ENCODE data around the gene TICAM1. TPM values are rescaled to one million over a fixed set of nuclear protein-coding genes. Genes with fewer than 3 reads are reported as not detected.
"Not testable (repeated sequence)": the region's sequence is repeated elsewhere in the genome, so short reads cannot be mapped to it uniquely, and the experiment has no call there.

The TICAM1 gene
- total RNA-seq, 1 experiment from 2014 or later = 0.61 TPM

- Mint-ChIP-seq H3K9me3 (no peaks in the 10 kb centered on the region), H3K4me3 (no peak overlapping the region), H3K4me1 (no peaks in the 10 kb centered on the region), H3K27ac (no peak overlapping the region), H3K36me3 (peaks cover 33% of the 10 kb centered on the region), H3K27me3 (ENCODE audit: low read depth) (no peaks in the 10 kb centered on the region)
- no peak for TF ChIP-seq ZNF232 (CRISPR knock-in tag; IDR thresholded peaks at IDR 0.05)
- 0 out of 2 replicates have a peak, but pooled peaks have one; percentile 40 for TF ChIP-seq ZNF121 (CRISPR knock-in tag; IDR thresholded peaks at IDR 0.05)
- ATAC-seq (no peak), DNase-seq (ENCODE audit: low spot score) (no peak)
- ChIA-PET POLR2A (interaction anchor here (0.6 kb wide), 2 partner anchors 352 to 373 kb away, joined by 3 read pairs; no protein-coding TSS in a partner anchor), CTCF (no interaction called here)
Measured at GRCh38 chr19:4847190-4847973, 15.9 kb upstream of the TICAM1 start.

- ChIA-PET POLR2A (interaction anchor here (0.8 kb wide), 1 partner anchor 27 kb away, joined by 9 read pairs; no protein-coding TSS in a partner anchor), CTCF (interaction anchor here (0.6 to 1.4 kb wide), 3 partner anchors 10 to 532 kb away, joined by 3 to 7 read pairs (median 3); no protein-coding TSS in a partner anchor)
Measured at GRCh38 chr19:4845975-4846374, 14.5 kb upstream of the TICAM1 start.

DNA sequence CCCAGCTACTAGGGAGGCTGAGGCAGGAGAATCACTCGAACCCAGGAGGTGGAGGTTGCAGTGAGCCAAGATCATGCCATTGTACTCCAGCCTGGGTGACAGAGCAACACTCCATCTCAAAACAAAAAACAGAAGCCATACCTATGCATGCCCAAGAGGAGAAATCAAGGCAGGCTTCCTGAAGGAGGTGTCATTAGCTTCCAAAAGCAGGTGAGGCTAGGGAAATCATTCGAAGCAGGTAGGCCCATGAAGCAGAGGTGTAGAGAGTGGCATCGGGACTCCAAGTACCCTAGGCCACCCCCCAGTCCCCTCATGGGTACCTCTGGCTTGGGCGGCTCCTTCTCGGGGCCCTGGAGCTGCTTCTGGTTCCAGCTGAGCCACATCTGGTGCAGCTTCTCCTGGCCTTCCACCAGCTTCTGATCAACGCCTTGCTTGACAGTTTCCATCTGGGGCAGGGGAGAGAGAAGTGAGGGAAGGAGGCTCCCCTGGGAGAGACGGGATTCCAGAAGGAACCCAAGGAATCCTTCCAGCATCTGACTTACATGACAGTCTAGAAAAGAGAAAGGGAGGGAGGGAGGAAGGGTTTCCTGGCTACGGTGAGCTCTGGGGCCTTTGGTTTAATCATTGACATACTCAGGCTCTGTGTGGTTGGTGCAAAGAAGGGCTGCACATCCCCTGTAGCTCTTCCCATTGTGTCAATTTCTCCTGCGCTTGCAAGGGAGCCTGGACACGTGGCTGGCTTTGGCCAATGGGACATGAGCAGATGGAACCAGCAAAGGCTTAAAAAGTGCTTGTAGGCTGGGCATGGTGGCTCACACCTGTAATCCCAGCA, 13.1 kb upstream of the TICAM1 start:
- H3K4me3 Mint-ChIP-seq = no peak overlapping the region
- H3K27me3 Mint-ChIP-seq (ENCODE audit: low read depth) = no peaks in the 10 kb centered on the region
- ChIA-PET CTCF (interaction anchor here (0.8 to 1.4 kb wide), 2 partner anchors 35 kb away, joined by 4 to 7 read pairs; no protein-coding TSS in a partner anchor), POLR2A (no interaction called here)
- peaks cover 47% of the 10 kb centered on the region for H3K36me3 Mint-ChIP-seq
- DNase-seq (ENCODE audit: low spot score) = no peak
- H3K27ac Mint-ChIP-seq = no peak overlapping the region
- no peaks in the 10 kb centered on the region for H3K4me1 Mint-ChIP-seq
- H3K9me3 Mint-ChIP-seq = no peaks in the 10 kb centered on the region
- no peak for ATAC-seq
- TF ChIP-seq E2F1 (CRISPR knock-in tag; IDR thresholded peaks at IDR 0.05) (no peak), IRF2 (CRISPR knock-in tag; IDR thresholded peaks at IDR 0.05; ENCODE audit: borderline replicate concordance, low read depth) (no peak), TEAD4 (CRISPR knock-in tag; IDR thresholded peaks at IDR 0.05) (no peak), RELA (CRISPR knock-in tag; IDR thresholded peaks at IDR 0.05; ENCODE audit: borderline replicate concordance) (no peak), ZNF416 (CRISPR knock-in tag; IDR thresholded peaks at IDR 0.05) (no peak), USF1 (CRISPR knock-in tag; IDR thresholded peaks at IDR 0.05) (no peak), KAT7 (CRISPR knock-in tag; IDR thresholded peaks at IDR 0.05; ENCODE audit: borderline replicate concordance) (no peak), TEAD1 (CRISPR knock-in tag; IDR thresholded peaks at IDR 0.05) (no peak)
- TF ChIP-seq, protein P1, sequence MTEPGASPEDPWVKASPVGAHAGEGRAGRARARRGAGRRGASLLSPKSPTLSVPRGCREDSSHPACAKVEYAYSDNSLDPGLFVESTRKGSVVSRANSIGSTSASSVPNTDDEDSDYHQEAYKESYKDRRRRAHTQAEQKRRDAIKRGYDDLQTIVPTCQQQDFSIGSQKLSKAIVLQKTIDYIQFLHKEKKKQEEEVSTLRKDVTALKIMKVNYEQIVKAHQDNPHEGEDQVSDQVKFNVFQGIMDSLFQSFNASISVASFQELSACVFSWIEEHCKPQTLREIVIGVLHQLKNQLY (CRISPR knock-in tag; IDR thresholded peaks at IDR 0.05) = no peak
- TF ChIP-seq, protein P2, sequence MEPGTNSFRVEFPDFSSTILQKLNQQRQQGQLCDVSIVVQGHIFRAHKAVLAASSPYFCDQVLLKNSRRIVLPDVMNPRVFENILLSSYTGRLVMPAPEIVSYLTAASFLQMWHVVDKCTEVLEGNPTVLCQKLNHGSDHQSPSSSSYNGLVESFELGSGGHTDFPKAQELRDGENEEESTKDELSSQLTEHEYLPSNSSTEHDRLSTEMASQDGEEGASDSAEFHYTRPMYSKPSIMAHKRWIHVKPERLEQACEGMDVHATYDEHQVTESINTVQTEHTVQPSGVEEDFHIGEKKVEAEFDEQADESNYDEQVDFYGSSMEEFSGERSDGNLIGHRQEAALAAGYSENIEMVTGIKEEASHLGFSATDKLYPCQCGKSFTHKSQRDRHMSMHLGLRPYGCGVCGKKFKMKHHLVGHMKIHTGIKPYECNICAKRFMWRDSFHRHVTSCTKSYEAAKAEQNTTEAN (CRISPR knock-in tag; IDR thresholded peaks at IDR 0.05) = no peak

More at GRCh38 chr19:4845975-4846374, 14.5 kb upstream of the TICAM1 start:
- H3K27me3 Mint-ChIP-seq (ENCODE audit: low read depth); H3K9me3 Mint-ChIP-seq; H3K27ac Mint-ChIP-seq; H3K4me1 Mint-ChIP-seq; ATAC-seq; DNase-seq (ENCODE audit: low spot score); H3K4me3 Mint-ChIP-seq: not testable (repeated sequence)
- peaks cover 38% of the 10 kb centered on the region for H3K36me3 Mint-ChIP-seq

DNA sequence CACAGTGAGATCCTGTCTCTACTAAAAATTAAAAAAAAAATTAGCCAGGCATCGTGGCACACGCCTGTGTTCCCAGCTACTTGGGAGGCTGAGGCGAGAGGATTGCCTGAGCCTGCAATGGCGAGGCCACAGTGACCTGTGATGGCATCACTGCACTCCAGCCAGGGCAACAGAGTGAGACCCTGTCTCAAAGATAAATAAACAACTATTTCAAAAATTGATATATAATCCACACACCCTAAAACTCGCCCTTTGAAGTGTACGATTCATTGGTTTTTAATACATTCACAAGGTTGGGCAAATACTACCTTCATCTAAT, 12.1 kb upstream of the TICAM1 start:
- CTCF ChIA-PET = interaction anchor here (0.6 to 0.9 kb wide), 3 partner anchors 8 to 93 kb away, joined by 3 to 7 read pairs (median 3); no protein-coding TSS in a partner anchor
- no peak for DNase-seq (ENCODE audit: low spot score)
- no peak overlapping the region for H3K27ac Mint-ChIP-seq
- ATAC-seq = no peak
- H3K4me3 Mint-ChIP-seq = no peak overlapping the region
- H3K4me1 Mint-ChIP-seq = no peaks in the 10 kb centered on the region
- H3K27me3 Mint-ChIP-seq (ENCODE audit: low read depth) = no peaks in the 10 kb centered on the region
- H3K9me3 Mint-ChIP-seq = no peaks in the 10 kb centered on the region
- POLR2A ChIA-PET = no interaction called here
- H3K36me3 Mint-ChIP-seq = peaks cover 54% of the 10 kb centered on the region
- no peak for TF ChIP-seq ZNF232 (CRISPR knock-in tag; IDR thresholded peaks at IDR 0.05)
- TF ChIP-seq, protein P3, sequence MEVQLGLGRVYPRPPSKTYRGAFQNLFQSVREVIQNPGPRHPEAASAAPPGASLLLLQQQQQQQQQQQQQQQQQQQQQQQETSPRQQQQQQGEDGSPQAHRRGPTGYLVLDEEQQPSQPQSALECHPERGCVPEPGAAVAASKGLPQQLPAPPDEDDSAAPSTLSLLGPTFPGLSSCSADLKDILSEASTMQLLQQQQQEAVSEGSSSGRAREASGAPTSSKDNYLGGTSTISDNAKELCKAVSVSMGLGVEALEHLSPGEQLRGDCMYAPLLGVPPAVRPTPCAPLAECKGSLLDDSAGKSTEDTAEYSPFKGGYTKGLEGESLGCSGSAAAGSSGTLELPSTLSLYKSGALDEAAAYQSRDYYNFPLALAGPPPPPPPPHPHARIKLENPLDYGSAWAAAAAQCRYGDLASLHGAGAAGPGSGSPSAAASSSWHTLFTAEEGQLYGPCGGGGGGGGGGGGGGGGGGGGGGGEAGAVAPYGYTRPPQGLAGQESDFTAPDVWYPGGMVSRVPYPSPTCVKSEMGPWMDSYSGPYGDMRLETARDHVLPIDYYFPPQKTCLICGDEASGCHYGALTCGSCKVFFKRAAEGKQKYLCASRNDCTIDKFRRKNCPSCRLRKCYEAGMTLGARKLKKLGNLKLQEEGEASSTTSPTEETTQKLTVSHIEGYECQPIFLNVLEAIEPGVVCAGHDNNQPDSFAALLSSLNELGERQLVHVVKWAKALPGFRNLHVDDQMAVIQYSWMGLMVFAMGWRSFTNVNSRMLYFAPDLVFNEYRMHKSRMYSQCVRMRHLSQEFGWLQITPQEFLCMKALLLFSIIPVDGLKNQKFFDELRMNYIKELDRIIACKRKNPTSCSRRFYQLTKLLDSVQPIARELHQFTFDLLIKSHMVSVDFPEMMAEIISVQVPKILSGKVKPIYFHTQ (CRISPR knock-in tag; IDR thresholded peaks at IDR 0.05) = no peak
- TF ChIP-seq FOXP1 (CRISPR knock-in tag; IDR thresholded peaks at IDR 0.05; ENCODE audit: borderline replicate concordance) = no peak
- TF ChIP-seq TEAD1 (CRISPR knock-in tag; IDR thresholded peaks at IDR 0.05) = no peak
- TF ChIP-seq, protein P4, sequence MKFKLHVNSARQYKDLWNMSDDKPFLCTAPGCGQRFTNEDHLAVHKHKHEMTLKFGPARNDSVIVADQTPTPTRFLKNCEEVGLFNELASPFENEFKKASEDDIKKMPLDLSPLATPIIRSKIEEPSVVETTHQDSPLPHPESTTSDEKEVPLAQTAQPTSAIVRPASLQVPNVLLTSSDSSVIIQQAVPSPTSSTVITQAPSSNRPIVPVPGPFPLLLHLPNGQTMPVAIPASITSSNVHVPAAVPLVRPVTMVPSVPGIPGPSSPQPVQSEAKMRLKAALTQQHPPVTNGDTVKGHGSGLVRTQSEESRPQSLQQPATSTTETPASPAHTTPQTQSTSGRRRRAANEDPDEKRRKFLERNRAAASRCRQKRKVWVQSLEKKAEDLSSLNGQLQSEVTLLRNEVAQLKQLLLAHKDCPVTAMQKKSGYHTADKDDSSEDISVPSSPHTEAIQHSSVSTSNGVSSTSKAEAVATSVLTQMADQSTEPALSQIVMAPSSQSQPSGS (CRISPR knock-in tag; IDR thresholded peaks at IDR 0.05; ENCODE audit: borderline replicate concordance, low read depth) = no peak
- no peak for TF ChIP-seq NFYB (CRISPR knock-in tag; conservative IDR thresholded peaks at IDR 0.05; ENCODE audit: low read depth)
- no peak for TF ChIP-seq ELF4 (CRISPR knock-in tag; IDR thresholded peaks at IDR 0.05; ENCODE audit: low read depth)
